Myocyte (in vitro differentiated cells): ENCODE measurements around the gene RPLP2. TPM values are rescaled to one million over a fixed set of nuclear protein-coding genes. Genes with fewer than 3 reads are reported as not detected.
A peak's percentile ranks its signal among the peaks of the same experiment; 100 is the strongest.

Experiments
- DNase-seq: peaks from one replicate; pipeline ENCODE4 v3.0.0-alpha.2; 2012; ENCODE audit warnings: low read depth
- total RNA-seq: library from RNA; depleted of rRNA; stranded (reverse); fragments of >200 nt; gene quantifications from 2 replicates; pipeline ENCODE4 v1.2.3, GENCODE V29; 2014

Gene RPLP2
- total RNA-seq, 1 donor from 2014 or later: 504 TPM

- no peak for DNase-seq
Measured at GRCh38 chr11:802693-803466, 6.9 kb upstream of the RPLP2 start.

DNA sequence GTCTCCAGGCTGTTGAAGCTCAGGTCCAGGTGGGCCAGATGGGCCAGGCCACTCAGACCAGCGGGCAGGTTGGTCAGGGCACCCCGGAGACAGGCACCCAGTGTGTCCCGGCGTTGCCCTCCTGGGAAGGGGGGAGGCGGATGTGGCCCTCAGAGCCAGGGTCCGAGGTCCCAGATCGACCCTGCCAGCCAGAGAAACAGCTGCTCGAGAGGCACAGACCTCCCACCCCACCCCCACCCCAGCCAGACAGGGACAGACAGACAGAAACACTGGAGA is 6.4 kb upstream of the RPLP2 start:
- DNase-seq: no peak

GRCh38 chr11:803770-804598 is 5.8 kb upstream of the RPLP2 start:
- no peak for DNase-seq

DNA sequence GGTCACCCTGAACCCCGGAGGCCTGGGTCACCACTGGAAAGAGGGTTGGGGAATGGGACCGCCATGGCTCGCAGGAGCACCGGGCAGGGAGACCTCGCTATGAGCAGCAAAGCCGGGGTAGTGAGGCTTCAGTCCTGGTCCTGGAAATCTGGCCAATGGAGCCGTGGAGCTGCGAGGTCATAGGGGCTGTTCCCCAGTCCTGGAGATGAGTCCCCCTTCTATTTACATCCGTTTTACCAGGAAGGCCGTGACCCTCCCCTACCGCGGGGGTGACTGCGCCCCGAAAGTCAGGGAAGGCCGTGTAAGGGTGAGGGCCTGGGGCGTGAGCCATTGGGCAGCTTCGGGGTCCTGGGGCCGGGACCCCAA is 5.2 kb upstream of the RPLP2 start:
- no peak for DNase-seq

DNA sequence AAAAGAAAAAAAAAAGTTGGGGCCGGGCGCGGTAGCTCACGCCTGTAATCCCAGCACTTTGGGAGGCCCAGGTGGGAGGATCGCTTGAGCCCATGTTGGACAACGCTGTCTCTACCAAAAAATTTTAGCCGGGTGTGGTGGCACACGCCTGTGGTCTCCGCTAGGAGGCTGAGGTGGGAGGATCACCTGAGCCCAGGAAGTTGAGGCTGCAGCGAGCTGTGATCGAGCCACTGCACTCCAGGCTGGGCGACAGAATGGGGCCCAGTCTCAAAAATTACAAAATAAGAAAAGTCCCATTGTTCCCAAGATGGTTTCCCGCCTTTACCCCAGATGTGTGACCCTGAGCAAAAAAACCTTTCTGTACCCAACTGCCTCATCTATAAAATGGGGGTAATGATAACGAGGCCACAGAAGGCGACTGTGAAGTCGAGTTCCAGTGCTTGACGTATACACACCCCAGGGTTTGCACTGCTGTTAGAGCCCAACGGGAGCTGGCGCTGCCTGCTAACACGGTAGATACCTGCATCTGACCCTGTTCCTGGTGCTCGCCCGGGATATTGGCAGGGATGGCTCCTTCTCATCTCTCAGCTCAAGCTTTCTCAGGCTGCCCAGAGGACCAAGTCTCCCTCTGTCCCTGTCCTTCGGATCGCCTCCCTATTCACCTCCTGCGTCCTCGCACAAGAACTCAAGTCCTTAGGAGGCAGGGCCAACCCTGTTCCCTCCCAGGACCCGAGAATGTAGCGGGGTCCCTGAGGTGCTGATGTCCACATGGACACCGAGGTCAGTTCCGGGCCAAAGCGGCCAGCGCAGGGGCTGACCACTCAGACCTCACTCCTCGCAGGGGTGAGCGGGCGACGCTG is 1.1 kb upstream of the RPLP2 start:
- no peak for DNase-seq

DNA sequence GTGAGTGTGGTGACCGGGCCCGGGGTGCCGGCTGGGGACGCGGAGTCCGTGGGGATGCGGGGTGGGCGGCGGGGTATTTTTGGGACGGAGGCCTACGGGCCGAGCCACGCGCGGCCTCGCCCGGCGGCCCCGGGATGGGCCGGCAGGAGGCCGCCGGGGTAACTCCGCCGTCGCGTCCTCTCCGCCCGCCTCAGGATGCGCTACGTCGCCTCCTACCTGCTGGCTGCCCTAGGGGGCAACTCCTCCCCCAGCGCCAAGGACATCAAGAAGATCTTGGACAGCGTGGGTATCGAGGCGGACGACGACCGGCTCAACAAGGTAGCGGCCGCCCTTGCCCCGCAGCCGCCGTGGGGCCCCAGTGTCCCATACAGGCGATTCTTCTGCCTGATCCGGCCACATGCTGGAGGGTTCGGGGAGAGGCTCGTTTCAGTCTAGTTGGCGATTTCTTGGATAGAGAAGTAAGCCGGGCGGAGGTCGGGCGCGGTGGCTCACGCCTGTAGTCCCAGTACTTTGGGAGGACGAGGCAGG is 337 bp downstream of the RPLP2 start:
- no peak for DNase-seq

GRCh38 chr11:811446-812245 is 1.9 kb downstream of the RPLP2 start:
- DNase-seq: peak; percentile 95

DNA sequence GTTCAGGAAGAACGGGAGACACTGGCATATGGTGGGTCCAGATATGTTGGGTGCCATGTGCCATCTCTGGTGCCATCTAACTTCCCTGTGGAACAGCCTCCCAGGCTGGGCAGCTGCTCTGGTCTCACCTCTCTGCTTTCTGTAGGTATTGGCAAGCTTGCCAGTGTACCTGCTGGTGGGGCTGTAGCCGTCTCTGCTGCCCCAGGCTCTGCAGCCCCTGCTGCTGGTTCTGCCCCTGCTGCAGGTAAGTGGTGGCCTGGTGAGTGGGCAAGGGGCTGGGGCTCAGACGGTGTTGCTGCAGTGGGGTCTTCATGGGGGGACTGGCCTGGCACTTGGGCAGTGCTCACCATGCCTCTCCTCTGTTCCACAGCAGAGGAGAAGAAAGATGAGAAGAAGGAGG is 2.6 kb downstream of the RPLP2 start:
- no peak for DNase-seq

DNA sequence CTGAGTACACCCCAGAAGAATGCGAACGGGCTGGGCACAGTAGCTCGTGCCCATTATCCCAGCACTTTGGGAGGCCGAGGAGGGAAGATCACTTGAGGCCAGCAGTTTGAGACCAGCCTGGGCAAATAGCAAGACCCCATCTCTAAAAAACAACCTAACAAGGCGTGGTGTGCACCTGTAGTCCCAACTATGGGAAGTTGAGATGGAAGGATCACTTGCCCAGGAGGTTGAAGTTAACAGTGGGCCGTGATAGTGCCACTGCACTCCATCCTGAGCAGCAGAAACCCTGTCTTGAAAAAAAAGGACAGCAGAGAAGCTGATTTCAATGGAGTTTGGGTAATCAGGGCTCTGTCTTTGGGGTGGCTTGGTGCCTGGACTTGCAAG is 3.3 kb downstream of the RPLP2 start:
- DNase-seq: no peak

DNA sequence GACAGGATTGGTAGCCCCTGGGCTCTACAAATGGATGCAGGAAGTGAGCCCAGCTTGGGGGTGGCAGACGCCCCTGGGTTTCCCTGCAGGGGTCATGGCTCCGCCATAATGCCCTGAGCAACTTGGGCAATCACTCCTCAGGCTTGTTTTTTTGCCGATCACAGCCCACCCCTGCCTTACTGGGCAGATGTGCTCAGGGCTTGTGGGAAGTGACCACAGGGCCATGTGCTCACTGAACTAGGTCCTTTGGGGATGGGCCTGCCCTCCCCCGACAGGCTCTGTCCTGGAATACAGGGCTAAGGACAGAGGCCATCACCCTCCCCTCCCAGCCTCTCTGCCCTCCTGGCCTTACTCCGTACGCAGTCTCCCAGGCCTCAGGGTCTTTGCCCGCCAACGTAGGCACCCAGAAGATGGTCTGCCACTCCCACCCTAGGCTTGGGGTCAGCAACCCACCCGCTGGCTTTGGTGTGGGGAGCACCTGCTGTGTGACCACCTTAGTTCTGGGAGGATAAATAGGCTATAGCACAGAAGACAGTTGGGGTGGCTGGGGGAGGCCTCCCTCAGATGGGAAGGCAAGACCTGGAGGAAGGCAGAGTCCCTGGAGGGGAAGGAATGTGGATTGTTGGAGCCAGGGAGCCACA is 3.8 kb downstream of the RPLP2 start:
- no peak for DNase-seq

DNA sequence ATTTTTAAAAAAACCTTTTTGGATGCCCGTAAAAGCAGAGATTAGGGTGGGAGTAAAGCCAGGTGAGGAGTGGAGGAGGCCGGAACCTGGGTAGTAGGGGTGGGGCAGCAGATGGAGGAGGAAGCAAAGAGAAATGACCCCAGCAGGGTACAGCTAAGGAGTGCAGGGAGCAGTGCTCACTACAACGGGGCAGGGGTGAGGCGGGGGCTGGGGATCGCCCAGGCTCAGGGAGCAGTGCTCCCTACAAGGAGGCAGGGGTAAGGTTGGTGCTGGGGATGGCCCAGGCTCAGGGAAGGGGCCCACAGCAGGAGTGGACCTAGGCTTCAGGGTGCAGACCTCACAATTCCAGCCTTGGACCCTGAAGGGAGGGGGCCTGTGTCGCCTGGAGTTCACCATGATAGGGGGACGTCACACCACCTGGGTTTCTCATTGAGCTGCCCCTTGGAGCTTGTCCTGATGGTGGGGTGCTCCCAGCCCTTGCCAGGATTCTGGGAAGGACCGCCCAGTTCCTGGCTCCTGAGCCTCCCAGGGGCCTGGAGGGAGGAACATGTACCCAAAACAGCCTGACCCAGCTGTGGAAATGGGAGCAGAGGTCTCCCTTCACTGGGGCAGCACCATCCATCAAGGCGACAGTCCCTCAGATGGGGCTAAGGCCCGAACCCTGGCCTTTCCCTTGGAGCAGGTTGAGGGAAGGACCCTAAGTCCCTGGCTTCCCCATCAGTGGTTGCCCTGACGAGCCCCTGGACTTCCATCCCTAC is 6.1 kb downstream of the RPLP2 start:
- DNase-seq: no peak

GRCh38 chr11:816433-816779 is 6.6 kb downstream of the RPLP2 start:
- DNase-seq: no peak

GRCh38 chr11:818396-819128 is 8.8 kb downstream of the RPLP2 start, which contains the start of gene PNPLA2:
PNPLA2 (plus strand) TSS chr11:818914; CDS start chr11:819719, 805 bp downstream.
- no peak for DNase-seq

DNA sequence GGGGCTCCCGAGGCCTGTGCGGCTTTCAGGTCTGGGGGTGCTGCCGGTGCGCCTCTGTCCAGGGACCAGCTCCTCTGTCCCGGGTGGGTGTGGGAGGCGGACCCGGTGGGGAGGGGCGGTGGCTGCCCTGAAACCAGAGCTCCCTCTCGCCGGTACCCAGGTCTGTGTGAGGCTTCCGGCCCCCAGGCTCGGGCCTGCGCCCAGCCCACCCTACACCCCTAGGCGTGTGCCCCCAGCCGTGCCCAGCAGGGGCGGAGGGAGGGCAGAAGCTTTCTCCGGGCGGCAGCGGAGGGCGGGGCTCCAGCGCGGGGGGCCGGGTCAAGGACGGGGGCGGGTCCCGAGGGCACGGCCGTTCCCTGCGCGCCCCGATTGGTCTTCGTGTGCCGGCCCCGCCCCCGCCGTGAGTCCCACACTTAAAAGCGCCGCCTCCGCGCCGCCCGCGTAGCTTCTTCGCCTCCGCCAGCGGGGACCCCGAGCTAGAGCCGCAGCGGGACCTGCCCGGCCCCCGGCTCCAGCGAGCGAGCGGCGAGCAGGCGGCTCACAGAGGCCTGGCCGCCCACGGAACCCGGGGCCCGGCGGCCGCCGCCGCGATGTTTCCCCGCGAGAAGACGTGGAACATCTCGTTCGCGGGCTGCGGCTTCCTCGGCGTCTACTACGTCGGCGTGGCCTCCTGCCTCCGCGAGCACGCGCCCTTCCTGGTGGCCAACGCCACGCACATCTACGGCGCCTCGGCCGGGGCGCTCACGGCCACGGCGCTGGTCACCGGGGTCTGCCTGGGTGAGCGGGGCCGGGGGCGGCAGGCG is 9.6 kb downstream of the RPLP2 start:
- DNase-seq: peak; percentile 90

GRCh38 chr11:819943-820649 is 10.3 kb downstream of the RPLP2 start:
- DNase-seq: peak; percentile 90

- peak; percentile 97 for DNase-seq
Measured at GRCh38 chr11:820655-821511, 11.1 kb downstream of the RPLP2 start.
